VCaP (cell line): Measurements from ENCODE around the gene SALL2.

ENCODE experiments used
- H3K27ac ChIP-seq: fragments of 450-650 bp; 2 replicates; pipeline ENCODE4 v1.5.1; 2017
- CTCF ChIP-seq: fragments of 450-650 bp; conservative IDR thresholded peaks from 2 replicates; pipeline ENCODE4 v1.5.1; 2017; ENCODE audit warnings: mild to moderate bottlenecking, moderate library complexity

SALL2 gene

GRCh38 chr14:21514341-21514740 is 11.8 kb downstream of the SALL2 start:
- TF ChIP-seq CTCF: no peak

GRCh38 chr14:21510735-21511657 is 15.2 kb downstream of the SALL2 start, which contains the start of gene METTL3:
METTL3 (minus strand) TSS chr14:21511340; CDS start chr14:21511223, 117 bp downstream.
- no peak for TF ChIP-seq CTCF

More at GRCh38 chr14:21514341-21514740, 11.8 kb downstream of the SALL2 start:
- no peak overlapping the region for H3K27ac ChIP-seq

GRCh38 chr14:21509432-21510143 is 16.6 kb downstream of the SALL2 start:
- peak overlapping the region; percentile 85 for H3K27ac ChIP-seq
- TF ChIP-seq CTCF: no peak

More at GRCh38 chr14:21510735-21511657, 15.2 kb downstream of the SALL2 start, which contains the start of gene METTL3:
- H3K27ac ChIP-seq: peak within 1 kb of the TSS; percentile 85

- TF ChIP-seq CTCF: no peak
- H3K27ac ChIP-seq: no peak overlapping the region
These were observed 19.6 kb downstream of the SALL2 start for GRCh38 chr14:21506557-21506956.

- TF ChIP-seq CTCF: no peak
- no peak overlapping the region for H3K27ac ChIP-seq
These were observed 21.1 kb downstream of the SALL2 start for GRCh38 chr14:21505012-21505553.

GRCh38 chr14:21503376-21503775 is 22.8 kb downstream of the SALL2 start:
- TF ChIP-seq CTCF: no peak
- no peak overlapping the region for H3K27ac ChIP-seq

GRCh38 chr14:21501568-21501967 is 24.6 kb downstream of the SALL2 start:
- H3K27ac ChIP-seq: no peak overlapping the region
- no peak for TF ChIP-seq CTCF
